HepG2 (cell line): ENCODE results near the gene CFAP54. TPM values are rescaled to one million over a fixed set of nuclear protein-coding genes. Genes with fewer than 3 reads are reported as not detected.

ENCODE experiments used
- ATAC-seq: fragments of 200-7000 bp; cut with Tn5 transposase; 3 replicates; pipeline ENCODE4 v1.9.1; 2020; ENCODE audit warnings: mild to moderate bottlenecking, moderate library complexity
- BruUV-seq: library from RNA; stranded (reverse); fragments of 400-500 nt; replicated peaks from 2 replicates; lab custom pipeline; 2021; lab: Mats Ljungman, UMichigan
- CTCF ChIA-PET: fragments of 300-600 bp; formaldehyde crosslinking; extraction: SDS; loops from one replicate; lab custom pipeline; 2021; ENCODE audit warnings: low total read pairs, inconsistent platforms, low intra/inter-chr PET ratio; lab: Yijun Ruan, JAX
- POLR2A ChIA-PET: fragments of 350-600 bp; sonication (Branson Sonifier 250); formaldehyde crosslinking; loops from one replicate; lab custom pipeline; 2020; ENCODE audit warnings: antibody characterized with exemption, inconsistent platforms; lab: Yijun Ruan, JAX
- DNase-seq: peaks from one replicate; pipeline ENCODE4 v3.0.0-alpha.2; 2015; ENCODE audit warnings: low spot score
- FAIRE-seq: peaks from 3 replicates; lab custom pipeline; 2011; peaks lifted over from hg19 to GRCh38; lab: Jason Lieb, UNC
- H2AFZ ChIP-seq: one replicate; pipeline ENCODE4 v1.6.1; 2011; ENCODE audit warnings: low read length, inconsistent platforms
- H3K27ac ChIP-seq: fragments of 300-600 bp; 3 replicates; pipeline ENCODE4 v1.8.0; 2011; ENCODE audit warnings: mixed run types, mild to moderate bottlenecking, mixed read lengths, low read length, inconsistent platforms; ENCODE audit not compliant: insufficient read depth; ENCODE audit errors: extremely low read length
- H3K27me3 ChIP-seq, 2 experiments: fragments of 200-600 bp in 1 of 2; 2 replicates in 1 of 2; 3 replicates in 1 of 2; pipeline versions ENCODE4 v1.6.0 to v1.8.0; 2011; ENCODE audit warnings: low read length in 2 of 2, mild to moderate bottlenecking in 2 of 2, moderate library complexity in 2 of 2, inconsistent platforms in 1 of 2; ENCODE audit not compliant: insufficient read depth in 2 of 2, control insufficient read depth in 1 of 2
- H3K36me3 ChIP-seq, 2 experiments: fragments of 200-600 bp in 1 of 2; replicated peaks in 1 of 2; 2 replicates in 1 of 2; 3 replicates in 1 of 2; pipeline versions ENCODE4 v1.5.1 to v1.8.0; 2011; ENCODE audit warnings: low read length in 2 of 2, inconsistent platforms in 1 of 2; ENCODE audit not compliant: insufficient read depth in 2 of 2, control insufficient read depth in 1 of 2
- H3K4me1 ChIP-seq: 2 replicates; pipeline ENCODE4 v1.5.1; 2012; ENCODE audit warnings: low read length, inconsistent platforms; ENCODE audit not compliant: insufficient read depth
- H3K4me2 ChIP-seq: 2 replicates; pipeline ENCODE4 v1.6.0; 2011; ENCODE audit warnings: low read depth, low read length, inconsistent platforms
- H3K4me3 ChIP-seq, 3 experiments: fragments of 200-600 bp in 1 of 3; sonication (generic), shearing (Covaris generic) in 1 of 3; replicated peaks in 1 of 3; 2 replicates each; pipeline ENCODE4 v1.5.1; 2011 to 2016; ENCODE audit warnings: low read length in 3 of 3, inconsistent platforms in 2 of 3, low read depth in 2 of 3, mild to moderate bottlenecking in 2 of 3, control low read depth in 1 of 3, mixed read lengths in 1 of 3; ENCODE audit not compliant: insufficient read depth in 1 of 3
- H3K79me2 ChIP-seq: one replicate; pipeline ENCODE4 v1.6.1; 2011; ENCODE audit warnings: low read length, inconsistent platforms; ENCODE audit not compliant: insufficient read depth
- H3K9ac ChIP-seq: 2 replicates; pipeline ENCODE4 v1.6.0; 2011; ENCODE audit warnings: mild to moderate bottlenecking, low read depth, low read length, inconsistent platforms; ENCODE audit not compliant: insufficient read depth
- H3K9me3 ChIP-seq: 2 replicates; pipeline ENCODE4 v1.5.1; 2012; ENCODE audit warnings: mild to moderate bottlenecking, low read length
- H4K20me1 ChIP-seq: 2 replicates; pipeline ENCODE4 v1.6.0; 2011; ENCODE audit warnings: inconsistent platforms, mild to moderate bottlenecking, low read length, moderate library complexity; ENCODE audit not compliant: insufficient read depth
- ELF3 ChIP-seq: IDR thresholded peaks from 2 replicates; pipeline ENCODE4 v1.6.1; 2016; ENCODE audit warnings: missing genetic modification reagents, missing compliant biosample characterization
- GABPB1 ChIP-seq: IDR thresholded peaks from 2 replicates; pipeline ENCODE4 v1.6.1; 2016; ENCODE audit warnings: mild to moderate bottlenecking, missing genetic modification reagents, moderate library complexity, missing compliant biosample characterization
- JUN ChIP-seq: sonication (generic); formaldehyde crosslinking; IDR thresholded peaks from 2 replicates; pipeline ENCODE4 v1.4.0; 2020; ENCODE audit warnings: mild to moderate bottlenecking, missing genetic modification reagents
- RNF2 ChIP-seq: fragments of 450-650 bp; conservative IDR thresholded peaks from 2 replicates; pipeline ENCODE4 v1.6.1; 2016; ENCODE audit warnings: low read depth
- SIX4 ChIP-seq: sonication (generic); formaldehyde crosslinking; IDR thresholded peaks from 2 replicates; pipeline ENCODE4 v1.4.0; 2020; ENCODE audit warnings: missing genetic modification reagents
- SMC3 ChIP-seq: IDR thresholded peaks from 2 replicates; pipeline ENCODE4 v1.6.1; 2011; ENCODE audit warnings: low read length, improper control_type of control experiment
- TOE1 ChIP-seq: sonication (generic); formaldehyde crosslinking; IDR thresholded peaks from 2 replicates; pipeline ENCODE4 v1.4.0; 2020; ENCODE audit warnings: mild to moderate bottlenecking, missing genetic modification reagents
- ZNF205 ChIP-seq: IDR thresholded peaks from 2 replicates; pipeline ENCODE4 v1.6.1; 2018; ENCODE audit warnings: missing biosample characterization, missing genetic modification reagents
- ZNF501 ChIP-seq: sonication (generic); formaldehyde crosslinking; IDR thresholded peaks from 2 replicates; pipeline ENCODE4 v1.5.1; 2020; ENCODE audit warnings: mild to moderate bottlenecking, moderate library complexity, missing genetic modification reagents
- WGBS: methylation state at CpG from one replicate; pipeline ENCODE4 v1.1.6; 2017; ENCODE audit warnings: low lambda C conversion rate; 5-methylcytosine and 5-hydroxymethylcytosine counted together
- in situ Hi-C: cut with HindIII; loops from 2 replicates; pipeline ENCODE4 v1.10.0; 2017; ENCODE audit warnings: low pct_unique_long_range_greater_than_20kb; ENCODE audit not compliant: extremely low pct_ligation_motif_present
- intact Hi-C: fragments of 100-400 bp; cut with micrococcal nuclease; formaldehyde crosslinking; loops from one replicate; pipeline ENCODE4 v1.10.0; 2022; ENCODE audit not compliant: unreplicated experiment
- polyA plus RNA-seq, 8 experiments: library from polyadenylated mRNA; depleted of rRNA in 3 of 8; stranded (reverse) in 7 of 8; unstranded in 1 of 8; fragments of >200 nt; fragmentation: Illumina TruSeq in 4 of 8; extraction: Trizol in 4 of 8; gene quantifications; 2 replicates each; pipeline versions ENCODE4 v1.2.1 to v1.2.3, GENCODE V29; 2011 to 2016; ENCODE audit warnings: low read depth in 4 of 8, missing spikeins in 1 of 8, mixed read lengths in 1 of 8; ENCODE audit not compliant: insufficient read depth in 1 of 8
- total RNA-seq, 5 experiments: library from RNA; depleted of rRNA; stranded (reverse); fragments of >200 nt; fragmentation: Illumina TruSeq; extraction: Trizol; gene quantifications; 2 replicates each; pipeline ENCODE4 v1.2.3, GENCODE V29; 2016; ENCODE audit warnings: low read depth in 1 of 5
- TF ChIP-seq, protein P1 (sequence below): sonication (generic); formaldehyde crosslinking; IDR thresholded peaks from 2 replicates; pipeline ENCODE4 v1.5.1; 2020; ENCODE audit warnings: mild to moderate bottlenecking, missing genetic modification reagents, borderline replicate concordance
- TF ChIP-seq, protein P2 (sequence below): sonication (generic); formaldehyde crosslinking; IDR thresholded peaks from one replicate; pipeline ENCODE4 v1.5.1; 2020; ENCODE audit warnings: mild to moderate bottlenecking, missing genetic modification reagents; ENCODE audit errors: not compliant biosample characterization

The CFAP54 gene
- total and polyA plus RNA-seq, 2 of the 13 experiments (the other 11 are each of a cell fraction or from before 2014, with no cell fraction given) = not detected

DNA sequence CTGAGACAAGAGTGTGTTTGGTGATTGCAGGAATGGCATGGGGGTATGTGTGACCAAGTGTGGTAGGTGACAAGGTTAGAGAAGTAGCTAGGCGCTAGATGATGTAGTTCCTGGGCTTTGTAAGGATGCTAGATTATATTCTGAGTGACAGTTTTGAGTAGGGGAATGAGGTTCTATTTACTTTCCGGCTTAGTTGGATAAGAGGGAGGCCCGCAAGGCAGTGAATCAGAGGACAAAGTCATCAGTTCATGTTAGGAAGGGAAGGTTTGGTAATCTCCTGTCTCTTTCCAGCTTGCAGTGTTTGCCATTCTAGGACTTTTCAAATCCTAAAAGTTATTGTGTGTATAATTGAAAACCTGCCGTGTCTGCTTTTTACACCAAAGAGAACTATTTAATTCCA lies 45.0 kb downstream of the CFAP54 start:
- Histone ChIP-seq H3K27ac (no peak overlapping the region), H3K4me2 (no peak overlapping the region), H3K27me3 (no peaks in the 10 kb centered on the region), H3K4me3 (no peak overlapping the region), H4K20me1 (no peaks in the 10 kb centered on the region), H3K79me2 (no peaks in the 10 kb centered on the region), H3K36me3 (no peaks in the 10 kb centered on the region), H3K4me1 (peaks cover 14% of the 10 kb centered on the region; the same call in 1 of the 2 replicates), H3K9ac (no peak overlapping the region), H2AFZ (no peak overlapping the region), H3K9me3 (no peaks in the 10 kb centered on the region)
- in situ Hi-C loops (no loop called here), intact Hi-C loops (no loop called here)
- FAIRE-seq (no peak), ATAC-seq (peak; percentile 97), DNase-seq (peak; percentile 76)
- POLR2A ChIA-PET = no interaction called here
- WGBS = 3% methylated on average over 4 of the region's 4 CpGs
- CTCF ChIA-PET = no interaction called here
- no TSS peak for BruUV-seq
- TF ChIP-seq JUN (no peak), ZNF501 (CRISPR knock-in tag) (no peak), SIX4 (no peak), GABPB1 (CRISPR knock-in tag) (no peak), TOE1 (no peak), RNF2 (no peak), ELF3 (CRISPR knock-in tag) (peak; percentile 36; the same call in 1 of the 2 replicates), SMC3 (no peak), ZNF205 (CRISPR knock-in tag) (peak; percentile 98)
- TF ChIP-seq, protein P1, sequence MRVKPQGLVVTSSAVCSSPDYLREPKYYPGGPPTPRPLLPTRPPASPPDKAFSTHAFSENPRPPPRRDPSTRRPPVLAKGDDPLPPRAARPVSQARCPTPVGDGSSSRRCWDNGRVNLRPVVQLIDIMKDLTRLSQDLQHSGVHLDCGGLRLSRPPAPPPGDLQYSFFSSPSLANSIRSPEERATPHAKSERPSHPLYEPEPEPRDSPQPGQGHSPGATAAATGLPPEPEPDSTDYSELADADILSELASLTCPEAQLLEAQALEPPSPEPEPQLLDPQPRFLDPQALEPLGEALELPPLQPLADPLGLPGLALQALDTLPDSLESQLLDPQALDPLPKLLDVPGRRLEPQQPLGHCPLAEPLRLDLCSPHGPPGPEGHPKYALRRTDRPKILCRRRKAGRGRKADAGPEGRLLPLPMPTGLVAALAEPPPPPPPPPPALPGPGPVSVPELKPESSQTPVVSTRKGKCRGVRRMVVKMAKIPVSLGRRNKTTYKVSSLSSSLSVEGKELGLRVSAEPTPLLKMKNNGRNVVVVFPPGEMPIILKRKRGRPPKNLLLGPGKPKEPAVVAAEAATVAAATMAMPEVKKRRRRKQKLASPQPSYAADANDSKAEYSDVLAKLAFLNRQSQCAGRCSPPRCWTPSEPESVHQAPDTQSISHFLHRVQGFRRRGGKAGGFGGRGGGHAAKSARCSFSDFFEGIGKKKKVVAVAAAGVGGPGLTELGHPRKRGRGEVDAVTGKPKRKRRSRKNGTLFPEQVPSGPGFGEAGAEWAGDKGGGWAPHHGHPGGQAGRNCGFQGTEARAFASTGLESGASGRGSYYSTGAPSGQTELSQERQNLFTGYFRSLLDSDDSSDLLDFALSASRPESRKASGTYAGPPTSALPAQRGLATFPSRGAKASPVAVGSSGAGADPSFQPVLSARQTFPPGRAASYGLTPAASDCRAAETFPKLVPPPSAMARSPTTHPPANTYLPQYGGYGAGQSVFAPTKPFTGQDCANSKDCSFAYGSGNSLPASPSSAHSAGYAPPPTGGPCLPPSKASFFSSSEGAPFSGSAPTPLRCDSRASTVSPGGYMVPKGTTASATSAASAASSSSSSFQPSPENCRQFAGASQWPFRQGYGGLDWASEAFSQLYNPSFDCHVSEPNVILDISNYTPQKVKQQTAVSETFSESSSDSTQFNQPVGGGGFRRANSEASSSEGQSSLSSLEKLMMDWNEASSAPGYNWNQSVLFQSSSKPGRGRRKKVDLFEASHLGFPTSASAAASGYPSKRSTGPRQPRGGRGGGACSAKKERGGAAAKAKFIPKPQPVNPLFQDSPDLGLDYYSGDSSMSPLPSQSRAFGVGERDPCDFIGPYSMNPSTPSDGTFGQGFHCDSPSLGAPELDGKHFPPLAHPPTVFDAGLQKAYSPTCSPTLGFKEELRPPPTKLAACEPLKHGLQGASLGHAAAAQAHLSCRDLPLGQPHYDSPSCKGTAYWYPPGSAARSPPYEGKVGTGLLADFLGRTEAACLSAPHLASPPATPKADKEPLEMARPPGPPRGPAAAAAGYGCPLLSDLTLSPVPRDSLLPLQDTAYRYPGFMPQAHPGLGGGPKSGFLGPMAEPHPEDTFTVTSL (CRISPR knock-in tag) = peak; percentile 68; the same call in 1 of the 2 replicates
- TF ChIP-seq, protein P2, sequence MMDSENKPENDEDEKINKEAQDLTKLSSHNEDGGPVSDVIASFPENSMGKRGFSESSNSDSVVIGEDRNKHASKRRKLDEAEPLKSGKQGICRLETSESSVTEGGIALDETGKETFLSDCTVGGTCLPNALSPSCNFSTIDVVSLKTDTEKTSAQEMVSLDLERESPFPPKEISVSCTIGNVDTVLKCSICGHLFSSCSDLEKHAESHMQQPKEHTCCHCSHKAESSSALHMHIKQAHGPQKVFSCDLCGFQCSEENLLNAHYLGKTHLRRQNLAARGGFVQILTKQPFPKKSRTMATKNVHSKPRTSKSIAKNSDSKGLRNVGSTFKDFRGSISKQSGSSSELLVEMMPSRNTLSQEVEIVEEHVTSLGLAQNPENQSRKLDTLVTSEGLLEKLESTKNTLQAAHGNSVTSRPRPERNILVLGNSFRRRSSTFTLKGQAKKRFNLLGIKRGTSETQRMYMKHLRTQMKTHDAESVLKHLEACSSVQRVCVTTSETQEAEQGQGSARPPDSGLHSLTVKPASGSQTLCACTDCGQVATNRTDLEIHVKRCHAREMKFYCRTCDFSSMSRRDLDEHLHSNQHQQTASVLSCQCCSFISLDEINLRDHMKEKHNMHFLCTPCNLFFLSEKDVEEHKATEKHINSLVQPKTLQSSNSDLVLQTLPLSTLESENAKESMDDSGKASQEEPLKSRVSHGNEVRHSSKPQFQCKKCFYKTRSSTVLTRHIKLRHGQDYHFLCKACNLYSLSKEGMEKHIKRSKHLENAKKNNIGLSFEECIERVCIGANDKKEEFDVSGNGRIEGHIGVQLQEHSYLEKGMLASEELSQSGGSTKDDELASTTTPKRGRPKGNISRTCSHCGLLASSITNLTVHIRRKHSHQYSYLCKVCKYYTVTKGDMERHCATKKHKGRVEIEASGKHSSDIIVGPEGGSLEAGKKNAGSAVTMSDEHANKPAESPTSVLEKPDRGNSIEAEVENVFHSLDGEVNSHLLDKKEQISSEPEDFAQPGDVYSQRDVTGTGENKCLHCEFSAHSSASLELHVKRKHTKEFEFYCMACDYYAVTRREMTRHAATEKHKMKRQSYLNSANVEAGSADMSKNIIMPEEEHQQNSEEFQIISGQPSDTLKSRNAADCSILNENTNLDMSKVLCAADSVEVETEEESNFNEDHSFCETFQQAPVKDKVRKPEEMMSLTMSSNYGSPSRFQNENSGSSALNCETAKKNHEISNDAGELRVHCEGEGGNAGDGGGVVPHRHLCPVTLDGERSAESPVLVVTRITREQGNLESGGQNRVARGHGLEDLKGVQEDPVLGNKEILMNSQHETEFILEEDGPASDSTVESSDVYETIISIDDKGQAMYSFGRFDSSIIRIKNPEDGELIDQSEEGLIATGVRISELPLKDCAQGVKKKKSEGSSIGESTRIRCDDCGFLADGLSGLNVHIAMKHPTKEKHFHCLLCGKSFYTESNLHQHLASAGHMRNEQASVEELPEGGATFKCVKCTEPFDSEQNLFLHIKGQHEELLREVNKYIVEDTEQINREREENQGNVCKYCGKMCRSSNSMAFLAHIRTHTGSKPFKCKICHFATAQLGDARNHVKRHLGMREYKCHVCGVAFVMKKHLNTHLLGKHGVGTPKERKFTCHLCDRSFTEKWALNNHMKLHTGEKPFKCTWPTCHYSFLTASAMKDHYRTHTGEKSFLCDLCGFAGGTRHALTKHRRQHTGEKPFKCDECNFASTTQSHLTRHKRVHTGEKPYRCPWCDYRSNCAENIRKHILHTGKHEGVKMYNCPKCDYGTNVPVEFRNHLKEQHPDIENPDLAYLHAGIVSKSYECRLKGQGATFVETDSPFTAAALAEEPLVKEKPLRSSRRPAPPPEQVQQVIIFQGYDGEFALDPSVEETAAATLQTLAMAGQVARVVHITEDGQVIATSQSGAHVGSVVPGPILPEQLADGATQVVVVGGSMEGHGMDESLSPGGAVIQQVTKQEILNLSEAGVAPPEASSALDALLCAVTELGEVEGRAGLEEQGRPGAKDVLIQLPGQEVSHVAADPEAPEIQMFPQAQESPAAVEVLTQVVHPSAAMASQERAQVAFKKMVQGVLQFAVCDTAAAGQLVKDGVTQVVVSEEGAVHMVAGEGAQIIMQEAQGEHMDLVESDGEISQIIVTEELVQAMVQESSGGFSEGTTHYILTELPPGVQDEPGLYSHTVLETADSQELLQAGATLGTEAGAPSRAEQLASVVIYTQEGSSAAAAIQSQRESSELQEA (CRISPR knock-in tag) = no peak
